Ovary (tissue), 3 donors: ENCODE measurements around the gene WASHC4.

ENCODE experiments used
- POLR2A ChIP-seq: fragments of 450-650 bp; IDR thresholded peaks from one replicate; pipeline ENCODE4 v1.6.1; 2017; ENCODE audit warnings: antibody characterized with exemption, mild to moderate bottlenecking, moderate library complexity
- TF ChIP-seq, protein P1 (sequence below), 3 donors: fragments of 450-650 bp in 2 of 3; fragments of 200-600 bp in 1 of 3; IDR thresholded peaks; one replicate each; pipeline versions ENCODE4 v1.5.1 to v1.8.0; 2016 to 2022; ENCODE audit warnings: antibody characterized with exemption in 3 of 3, mild to moderate bottlenecking in 1 of 3
- donor health status: DM: no; HTN: no; CAD: no.

DNA sequence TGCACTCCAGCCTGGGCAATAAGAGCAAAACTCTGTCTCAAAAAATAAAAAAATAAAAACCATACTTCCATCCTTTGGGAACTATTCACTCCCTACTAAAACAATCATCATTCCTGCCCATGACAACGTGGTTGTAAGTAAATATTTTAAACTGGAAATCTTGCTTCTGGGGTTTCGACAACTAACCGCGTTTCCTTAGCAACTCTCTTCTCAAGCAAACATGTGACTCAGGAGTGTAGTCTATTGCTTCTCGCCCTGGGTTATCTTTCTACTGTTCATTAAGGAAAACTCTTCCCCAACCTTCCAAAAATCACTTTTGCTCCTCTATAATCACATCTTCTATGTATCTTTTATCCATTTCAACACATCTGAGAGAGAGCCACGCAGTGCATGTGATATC lies 106.6 kb downstream of the WASHC4 start:
- TF ChIP-seq, protein P1, sequence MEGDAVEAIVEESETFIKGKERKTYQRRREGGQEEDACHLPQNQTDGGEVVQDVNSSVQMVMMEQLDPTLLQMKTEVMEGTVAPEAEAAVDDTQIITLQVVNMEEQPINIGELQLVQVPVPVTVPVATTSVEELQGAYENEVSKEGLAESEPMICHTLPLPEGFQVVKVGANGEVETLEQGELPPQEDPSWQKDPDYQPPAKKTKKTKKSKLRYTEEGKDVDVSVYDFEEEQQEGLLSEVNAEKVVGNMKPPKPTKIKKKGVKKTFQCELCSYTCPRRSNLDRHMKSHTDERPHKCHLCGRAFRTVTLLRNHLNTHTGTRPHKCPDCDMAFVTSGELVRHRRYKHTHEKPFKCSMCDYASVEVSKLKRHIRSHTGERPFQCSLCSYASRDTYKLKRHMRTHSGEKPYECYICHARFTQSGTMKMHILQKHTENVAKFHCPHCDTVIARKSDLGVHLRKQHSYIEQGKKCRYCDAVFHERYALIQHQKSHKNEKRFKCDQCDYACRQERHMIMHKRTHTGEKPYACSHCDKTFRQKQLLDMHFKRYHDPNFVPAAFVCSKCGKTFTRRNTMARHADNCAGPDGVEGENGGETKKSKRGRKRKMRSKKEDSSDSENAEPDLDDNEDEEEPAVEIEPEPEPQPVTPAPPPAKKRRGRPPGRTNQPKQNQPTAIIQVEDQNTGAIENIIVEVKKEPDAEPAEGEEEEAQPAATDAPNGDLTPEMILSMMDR (IDR thresholded peaks at IDR 0.05): no peak
- TF ChIP-seq POLR2A: no peak
